Measurements from ENCODE around the gene LGI2. TPM values are rescaled to one million over a fixed set of nuclear protein-coding genes. Genes with fewer than 3 reads are reported as not detected.
"Not testable (repeated sequence)": the region's sequence is repeated elsewhere in the genome, so short reads cannot be mapped to it uniquely, and the experiment has no call there.

The LGI2 gene
- total RNA-seq, 2 donors from 2014 or later, result not detected

DNA sequence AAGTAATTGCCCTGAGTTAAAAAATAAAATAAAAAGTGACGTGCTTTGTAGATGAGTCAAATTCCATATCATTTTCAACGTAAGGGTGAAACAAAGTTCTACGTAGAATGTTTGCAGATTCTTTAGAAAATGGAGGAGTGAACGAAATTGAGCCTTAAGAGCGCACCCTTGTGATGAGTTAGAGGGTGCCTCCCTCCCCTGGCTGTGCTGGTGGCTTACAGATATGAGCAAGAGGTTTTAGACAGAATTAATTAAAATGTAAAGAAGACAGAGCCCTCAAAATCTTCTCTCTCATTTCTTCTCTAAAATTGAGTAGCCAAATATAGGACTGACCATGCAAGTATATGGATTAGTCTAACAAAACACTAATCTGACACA lies 30.2 kb upstream of the LGI2 start:
- H3K27me3 Mint-ChIP-seq, result peaks cover 29% of the 10 kb centered on the region
- H3K36me3 Mint-ChIP-seq (ENCODE audit: low read depth), result no peaks in the 10 kb centered on the region
- no peak overlapping the region for H3K27ac Mint-ChIP-seq
- H3K4me1 Mint-ChIP-seq, result no peaks in the 10 kb centered on the region
- ATAC-seq (replicated peaks), result no peak
- H3K9me3 Mint-ChIP-seq, result peaks cover 4% of the 10 kb centered on the region
- no peak overlapping the region for H3K4me3 Mint-ChIP-seq

DNA sequence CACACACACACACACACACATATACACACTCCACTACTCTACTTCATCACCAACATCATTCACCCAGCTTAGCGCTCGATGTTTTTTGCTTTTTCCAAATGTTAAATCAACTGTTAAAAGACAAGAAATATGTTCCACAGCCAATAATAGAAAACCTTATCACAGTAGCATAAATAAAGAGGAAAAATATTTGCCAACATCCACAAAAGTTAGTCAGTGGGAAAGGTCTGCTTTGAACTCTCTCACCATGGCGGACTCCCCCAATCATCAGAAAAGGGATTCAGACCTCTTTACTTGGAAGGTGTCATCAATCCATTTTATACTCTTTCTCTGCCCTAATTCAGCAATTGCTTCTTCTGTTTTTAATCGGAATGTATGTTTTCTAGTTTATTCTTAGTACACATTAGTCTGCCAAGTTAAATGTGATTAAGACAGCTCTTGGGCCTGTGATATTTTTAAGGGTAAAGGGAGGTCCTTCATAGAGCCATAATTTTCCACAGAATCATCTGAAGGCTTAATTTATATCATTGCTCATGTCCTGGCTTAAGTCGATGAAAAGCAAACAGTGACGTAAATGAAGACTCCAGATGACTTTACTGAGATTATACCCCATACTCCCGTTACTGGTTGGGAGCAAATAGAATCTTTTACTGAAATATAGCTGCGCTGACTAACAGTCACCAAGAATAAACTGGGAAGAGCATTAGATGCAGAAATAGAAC lies 29.7 kb upstream of the LGI2 start:
- H3K4me3 Mint-ChIP-seq, result no peak overlapping the region
- no peak overlapping the region for H3K27ac Mint-ChIP-seq
- H3K9me3 Mint-ChIP-seq, result peaks cover 4% of the 10 kb centered on the region
- H3K36me3 Mint-ChIP-seq (ENCODE audit: low read depth), result no peaks in the 10 kb centered on the region
- H3K27me3 Mint-ChIP-seq, result peaks cover 25% of the 10 kb centered on the region
- no peak for ATAC-seq (replicated peaks)
- H3K4me1 Mint-ChIP-seq, result no peaks in the 10 kb centered on the region

DNA sequence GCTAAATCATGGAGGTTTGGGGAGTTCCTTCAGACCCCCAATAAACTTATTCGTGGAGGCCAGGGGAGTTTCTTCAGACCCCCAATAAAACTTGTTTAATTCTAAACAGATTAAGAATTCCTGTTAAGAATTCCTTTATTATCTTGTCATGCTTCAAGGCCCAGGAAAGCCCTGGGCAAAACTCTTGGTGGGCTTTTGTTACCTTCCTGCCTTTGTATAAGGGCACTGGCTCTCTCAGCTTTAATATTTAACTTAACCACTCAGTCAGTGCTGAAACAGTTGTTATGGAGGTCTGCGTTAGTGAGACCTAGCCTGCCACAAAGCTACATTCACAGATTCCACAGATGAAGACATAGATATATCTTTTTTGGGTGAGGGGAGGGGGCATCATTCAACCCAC lies 29.0 kb upstream of the LGI2 start:
- Mint-ChIP-seq H3K9me3 (peaks cover 4% of the 10 kb centered on the region), H3K27me3 (peaks cover 27% of the 10 kb centered on the region), H3K4me1 (peaks cover 1% of the 10 kb centered on the region), H3K4me3 (no peak overlapping the region), H3K27ac (no peak overlapping the region), H3K36me3 (ENCODE audit: low read depth) (no peaks in the 10 kb centered on the region)
- ATAC-seq (replicated peaks), result no peak

DNA sequence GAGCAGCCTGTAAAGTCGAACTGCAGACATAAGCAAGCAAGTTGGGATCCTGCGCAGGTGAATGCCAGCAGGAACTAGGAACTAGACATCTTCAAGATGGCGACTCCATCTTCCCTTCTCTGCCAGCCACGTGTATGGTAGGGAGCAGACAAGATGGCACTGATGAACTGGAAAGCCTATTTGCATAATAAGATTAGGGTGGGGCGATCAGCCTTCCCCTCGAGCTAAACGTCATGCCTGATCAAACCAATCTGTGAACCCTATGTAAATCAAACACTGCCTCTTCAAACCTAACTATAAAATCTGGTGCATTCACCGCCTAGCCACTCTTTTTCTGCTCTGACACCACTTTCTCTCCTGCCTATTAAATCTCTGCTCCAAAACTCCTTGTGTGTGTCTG lies 28.1 kb upstream of the LGI2 start:
- no peaks in the 10 kb centered on the region for H3K36me3 Mint-ChIP-seq (ENCODE audit: low read depth)
- H3K4me1 Mint-ChIP-seq, result peaks cover 3% of the 10 kb centered on the region
- H3K4me3 Mint-ChIP-seq, result no peak overlapping the region
- no peak for ATAC-seq (replicated peaks)
- H3K27ac Mint-ChIP-seq, result no peak overlapping the region
- H3K9me3 Mint-ChIP-seq, result peaks cover 4% of the 10 kb centered on the region
- H3K27me3 Mint-ChIP-seq, result peaks cover 33% of the 10 kb centered on the region

DNA sequence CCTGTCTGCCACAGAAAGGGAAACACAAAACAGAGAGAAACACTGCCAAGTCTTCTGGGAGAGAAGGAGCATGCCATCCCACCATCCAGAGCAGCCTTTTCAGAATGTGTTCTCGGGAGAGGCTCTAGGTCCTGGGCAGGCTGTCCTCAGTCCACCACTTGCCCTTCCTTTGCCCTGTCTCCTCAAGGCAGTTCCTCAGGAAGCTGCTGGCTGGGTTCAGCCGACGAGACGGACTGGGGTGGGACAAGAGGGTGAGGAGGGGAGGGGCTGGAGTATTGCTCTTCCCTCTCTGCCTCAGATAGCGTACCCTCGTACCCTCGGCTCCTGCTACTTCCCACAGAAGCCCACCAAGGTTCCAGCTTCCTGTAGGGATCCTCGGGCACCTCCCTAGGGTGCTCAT lies 26.6 kb upstream of the LGI2 start:
- peaks cover 3% of the 10 kb centered on the region for H3K4me1 Mint-ChIP-seq
- no peak overlapping the region for H3K4me3 Mint-ChIP-seq
- no peak overlapping the region for H3K27ac Mint-ChIP-seq
- ATAC-seq (replicated peaks), result no peak
- no peaks in the 10 kb centered on the region for H3K36me3 Mint-ChIP-seq (ENCODE audit: low read depth)
- peaks cover 4% of the 10 kb centered on the region for H3K9me3 Mint-ChIP-seq
- peaks cover 25% of the 10 kb centered on the region for H3K27me3 Mint-ChIP-seq

DNA sequence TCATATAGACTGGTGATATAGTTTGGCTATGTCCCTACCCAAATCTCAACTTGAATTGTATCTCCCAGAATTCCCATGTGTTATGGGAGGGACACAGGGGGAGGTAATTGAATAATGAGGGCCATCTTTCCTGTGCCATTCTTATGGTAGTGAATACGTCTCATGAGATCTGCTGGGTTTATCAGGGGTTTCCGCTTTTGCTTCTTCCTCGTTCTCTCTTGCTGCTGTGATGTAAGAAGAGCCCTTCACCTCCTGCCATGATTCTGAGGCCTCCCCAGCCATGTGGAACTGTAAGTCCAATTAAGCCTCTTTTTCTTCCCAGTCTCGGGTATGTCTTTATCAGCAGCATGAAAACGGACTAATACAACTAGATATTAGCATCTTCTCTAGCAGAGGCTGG lies 21.3 kb upstream of the LGI2 start:
- not testable (repeated sequence) for H3K4me3 Mint-ChIP-seq; ATAC-seq (replicated peaks); H3K36me3 Mint-ChIP-seq (ENCODE audit: low read depth)

DNA sequence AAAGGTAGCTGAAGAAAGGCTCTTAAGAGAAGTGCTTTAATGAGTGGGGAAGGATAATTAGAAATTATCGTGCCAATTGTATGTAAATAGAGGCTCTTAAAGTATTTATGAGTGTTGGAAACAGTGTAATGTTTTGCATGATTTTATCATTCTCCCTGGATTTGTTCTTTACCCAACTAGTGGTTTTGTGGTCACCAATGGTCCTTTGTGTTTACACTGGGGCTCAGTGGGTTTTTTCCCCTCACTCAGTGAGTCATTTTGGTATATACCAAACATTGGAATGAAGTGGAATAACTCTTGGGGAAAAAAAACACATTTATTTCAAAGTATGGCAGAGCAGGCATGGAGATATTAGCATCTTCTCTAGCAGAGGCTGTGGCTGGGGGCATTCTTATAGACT lies 20.8 kb upstream of the LGI2 start:
- Mint-ChIP-seq H3K9me3 (no peaks in the 10 kb centered on the region), H3K4me3 (no peak overlapping the region), H3K4me1 (peaks cover 3% of the 10 kb centered on the region), H3K27me3 (peaks cover 26% of the 10 kb centered on the region), H3K36me3 (ENCODE audit: low read depth) (no peaks in the 10 kb centered on the region), H3K27ac (no peak overlapping the region)
- no peak for ATAC-seq (replicated peaks)

More for the DNA sequence above, 21.3 kb upstream of the LGI2 start:
- H3K27ac Mint-ChIP-seq, H3K4me1 Mint-ChIP-seq, H3K9me3 Mint-ChIP-seq: not testable (repeated sequence)
- peaks cover 26% of the 10 kb centered on the region for H3K27me3 Mint-ChIP-seq

DNA sequence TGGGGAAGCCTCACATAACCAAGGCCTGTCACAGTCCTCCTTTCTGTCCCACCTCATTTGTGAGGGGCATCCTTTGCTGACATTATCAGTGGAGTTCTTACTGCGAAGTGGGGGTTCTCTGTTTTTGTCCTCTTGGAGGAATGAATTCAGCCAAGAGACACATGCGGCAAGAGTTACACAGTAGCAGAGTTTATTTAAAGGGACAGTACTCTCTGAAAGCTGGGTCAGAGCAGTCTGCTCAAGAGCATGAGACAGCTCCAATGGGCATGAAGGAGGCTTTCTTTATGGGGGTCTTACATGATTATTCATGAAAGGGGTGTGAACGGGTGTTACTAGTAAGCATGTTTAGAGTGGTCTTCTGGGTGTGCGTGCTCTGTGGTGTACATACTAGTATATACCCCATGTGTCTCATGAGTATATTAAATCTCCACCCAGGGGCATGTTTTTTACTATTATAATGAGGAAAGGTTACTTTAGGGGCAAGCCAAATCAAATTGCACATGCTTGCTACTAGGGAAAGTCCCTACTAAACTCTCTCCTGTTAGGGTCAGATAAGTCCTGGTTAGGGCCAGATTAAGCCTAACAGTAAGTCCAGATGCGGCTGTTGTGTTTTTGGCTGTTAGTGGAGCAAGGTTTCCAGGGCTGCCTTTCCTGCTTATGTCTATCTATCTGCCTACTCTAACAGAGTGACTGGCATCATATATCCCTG lies 19.8 kb upstream of the LGI2 start:
- Mint-ChIP-seq H3K27me3 (peaks cover 27% of the 10 kb centered on the region), H3K4me1 (peaks cover 3% of the 10 kb centered on the region), H3K4me3 (no peak overlapping the region), H3K27ac (no peak overlapping the region), H3K9me3 (no peaks in the 10 kb centered on the region), H3K36me3 (ENCODE audit: low read depth) (no peaks in the 10 kb centered on the region)
- ATAC-seq (replicated peaks), result no peak

DNA sequence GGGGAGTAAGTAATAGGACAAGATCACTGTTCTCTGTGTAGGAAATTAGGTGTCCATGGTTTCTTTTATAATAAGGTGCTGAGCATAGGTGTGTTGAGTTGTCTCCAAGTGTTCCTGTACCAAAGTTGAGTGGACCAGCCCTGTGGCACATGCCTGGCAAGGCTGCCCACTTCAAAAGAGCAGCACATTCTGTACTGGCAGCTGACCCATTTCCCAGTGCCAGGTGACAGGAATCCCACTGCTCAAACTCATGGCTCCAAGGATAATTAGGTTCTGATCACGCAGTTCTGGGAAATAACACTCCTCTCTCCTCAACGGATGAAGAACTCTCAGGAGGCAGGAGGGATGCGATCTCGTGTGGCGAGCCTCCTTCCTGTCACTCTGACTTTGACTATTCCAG lies 12.8 kb upstream of the LGI2 start:
- ATAC-seq (replicated peaks), result no peak
- Mint-ChIP-seq H3K27ac (no peak overlapping the region), H3K4me1 (no peaks in the 10 kb centered on the region), H3K36me3 (ENCODE audit: low read depth) (no peaks in the 10 kb centered on the region), H3K9me3 (no peaks in the 10 kb centered on the region), H3K27me3 (peaks cover 26% of the 10 kb centered on the region), H3K4me3 (no peak overlapping the region)

DNA sequence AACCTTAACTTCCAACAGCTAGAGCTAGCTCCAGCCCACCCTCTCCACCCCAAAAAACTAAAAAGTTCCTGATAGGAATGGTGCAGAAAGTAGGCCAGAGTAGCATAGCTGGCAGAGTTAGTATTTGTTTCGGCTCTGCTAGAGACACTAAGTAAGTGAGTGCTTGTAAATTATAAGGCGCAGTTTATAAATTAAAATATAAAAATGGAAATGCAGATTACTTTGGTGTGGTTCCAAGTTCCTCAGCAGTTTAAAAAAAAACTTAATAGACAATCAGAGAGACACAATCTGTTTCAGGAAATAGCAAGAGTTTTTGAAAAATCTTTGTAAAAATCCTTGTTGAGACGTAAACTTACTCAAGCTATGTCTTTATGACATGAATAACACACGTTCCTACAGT lies 2.8 kb upstream of the LGI2 start:
- H3K36me3 Mint-ChIP-seq (ENCODE audit: low read depth), result no peaks in the 10 kb centered on the region
- H3K9me3 Mint-ChIP-seq, result peaks cover 10% of the 10 kb centered on the region
- H3K4me3 Mint-ChIP-seq, result no peak overlapping the region
- H3K27ac Mint-ChIP-seq, result no peak overlapping the region
- H3K27me3 Mint-ChIP-seq, result peaks cover 46% of the 10 kb centered on the region
- H3K4me1 Mint-ChIP-seq, result no peaks in the 10 kb centered on the region
- ATAC-seq (replicated peaks), result no peak

DNA sequence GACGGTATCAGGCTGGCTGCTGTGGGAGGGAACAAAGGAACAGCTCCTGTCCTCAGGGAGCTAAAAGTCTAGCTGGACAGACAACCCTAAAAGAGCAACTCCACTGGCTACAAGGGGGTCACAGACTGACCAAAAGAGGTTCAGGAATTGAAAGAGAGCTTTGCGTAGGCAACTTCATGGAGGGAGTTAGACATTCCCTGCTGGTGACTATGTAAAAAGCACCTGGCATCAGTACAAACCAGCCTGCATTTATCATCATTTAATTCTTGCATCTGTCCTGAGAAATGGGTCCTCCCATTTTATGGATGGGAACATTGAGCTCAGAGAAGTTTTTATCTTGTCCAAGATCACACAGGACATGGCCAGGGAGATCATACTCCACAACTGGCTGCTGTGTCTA lies 1.4 kb upstream of the LGI2 start:
- H3K27me3 Mint-ChIP-seq, result peaks cover 50% of the 10 kb centered on the region
- H3K4me1 Mint-ChIP-seq, result no peaks in the 10 kb centered on the region
- peaks cover 10% of the 10 kb centered on the region for H3K9me3 Mint-ChIP-seq
- H3K4me3 Mint-ChIP-seq, result no peak overlapping the region
- no peak overlapping the region for H3K27ac Mint-ChIP-seq
- ATAC-seq (replicated peaks), result no peak
- no peaks in the 10 kb centered on the region for H3K36me3 Mint-ChIP-seq (ENCODE audit: low read depth)

DNA sequence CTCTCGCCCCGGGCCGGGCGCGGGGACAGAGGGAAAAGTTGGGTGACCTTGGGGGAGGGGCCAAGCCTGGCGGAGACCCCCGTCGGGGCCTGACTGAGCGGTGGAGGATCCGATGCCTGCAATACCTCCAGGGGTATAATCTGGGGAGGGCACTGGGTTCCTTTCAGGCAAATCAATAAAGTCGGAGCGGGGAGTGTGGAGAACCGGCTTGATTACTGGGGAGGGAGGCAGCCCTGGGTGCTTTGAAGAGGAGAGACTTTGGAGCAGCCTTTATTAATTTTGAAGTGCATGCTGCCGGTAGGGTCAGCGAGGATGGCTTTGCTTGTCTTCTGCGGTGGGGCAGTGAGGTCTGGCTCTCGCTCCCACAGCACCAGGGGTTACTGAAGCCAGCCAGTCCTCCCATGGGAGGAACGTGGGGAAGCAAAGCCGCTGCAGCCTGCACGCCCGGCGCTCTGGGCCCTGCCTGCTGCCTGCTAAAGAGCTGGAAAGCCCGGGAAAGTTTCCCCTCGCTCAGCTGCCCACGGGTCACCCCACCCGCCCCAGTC lies 403 bp upstream of the LGI2 start:
- peaks cover 10% of the 10 kb centered on the region for H3K9me3 Mint-ChIP-seq
- no peak for ATAC-seq (replicated peaks)
- no peak overlapping the region for H3K27ac Mint-ChIP-seq
- H3K36me3 Mint-ChIP-seq (ENCODE audit: low read depth), result no peaks in the 10 kb centered on the region
- H3K4me1 Mint-ChIP-seq, result no peaks in the 10 kb centered on the region
- no peak overlapping the region for H3K4me3 Mint-ChIP-seq
- peaks cover 51% of the 10 kb centered on the region for H3K27me3 Mint-ChIP-seq

DNA sequence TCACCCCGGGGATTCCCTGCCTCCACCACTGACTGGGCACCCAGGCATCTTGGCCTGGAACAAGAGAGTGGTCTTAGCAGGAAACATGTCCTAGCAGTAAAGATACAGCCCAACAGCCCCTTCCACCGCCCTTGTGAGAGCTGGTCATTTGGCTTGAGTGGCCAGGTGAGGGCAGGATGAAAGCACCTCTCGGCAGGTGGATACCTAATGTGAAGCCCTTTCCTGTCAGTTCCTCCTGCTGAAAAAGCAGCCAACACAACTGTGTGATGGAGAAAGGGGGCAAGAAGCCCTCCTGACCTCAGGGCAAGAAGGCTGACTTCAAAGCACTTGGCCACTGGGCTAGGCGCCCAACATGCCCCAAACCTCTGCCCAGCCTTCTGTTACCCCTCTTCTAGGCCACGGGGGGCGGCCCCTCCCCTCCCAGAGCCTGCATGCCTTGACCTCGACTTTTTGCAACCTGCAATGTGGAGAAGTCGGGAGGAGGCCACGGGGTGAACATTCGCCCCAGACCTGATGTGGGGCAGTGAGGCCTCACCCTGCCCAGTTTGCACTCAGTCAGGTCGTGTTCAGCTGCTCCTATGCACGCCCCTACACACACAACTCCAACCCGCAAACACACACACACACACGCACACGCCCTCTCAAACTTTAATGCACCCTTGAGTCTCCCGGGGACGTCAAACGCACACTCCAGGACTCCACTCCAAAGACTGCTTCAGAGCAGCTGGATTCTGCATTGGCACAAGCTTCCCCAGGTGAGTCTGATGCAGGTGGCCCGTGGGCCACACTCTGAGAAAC lies 1.1 kb downstream of the LGI2 start:
- ATAC-seq (replicated peaks), result no peak
- H3K4me3 Mint-ChIP-seq, result no peak overlapping the region
- peaks cover 58% of the 10 kb centered on the region for H3K27me3 Mint-ChIP-seq
- no peak overlapping the region for H3K27ac Mint-ChIP-seq
- H3K4me1 Mint-ChIP-seq, result no peaks in the 10 kb centered on the region
- H3K9me3 Mint-ChIP-seq, result peaks cover 9% of the 10 kb centered on the region
- H3K36me3 Mint-ChIP-seq (ENCODE audit: low read depth), result no peaks in the 10 kb centered on the region

DNA sequence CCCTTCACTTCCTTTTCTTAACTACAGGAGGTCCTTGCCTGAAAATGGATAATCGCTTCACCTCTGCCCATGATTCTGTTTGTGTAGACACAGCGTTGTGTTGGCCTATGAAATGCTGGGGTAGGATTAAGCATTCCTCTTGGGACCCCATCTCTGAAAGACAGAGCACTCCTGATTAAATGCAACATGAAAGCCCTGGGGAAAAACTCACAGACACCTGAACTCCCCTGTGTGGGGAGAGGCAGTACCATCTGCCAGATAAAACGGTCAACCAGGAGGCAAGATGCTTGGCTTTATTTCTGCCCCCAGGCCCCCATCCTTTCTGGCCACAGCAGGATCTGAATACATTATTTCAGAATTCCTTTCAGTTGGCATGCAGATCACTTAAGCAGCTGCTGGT lies 1.9 kb downstream of the LGI2 start:
- Mint-ChIP-seq H3K36me3 (ENCODE audit: low read depth) (no peaks in the 10 kb centered on the region), H3K4me3 (no peak overlapping the region), H3K27me3 (peaks cover 53% of the 10 kb centered on the region), H3K9me3 (peaks cover 1% of the 10 kb centered on the region), H3K27ac (no peak overlapping the region), H3K4me1 (no peaks in the 10 kb centered on the region)
- no peak for ATAC-seq (replicated peaks)

DNA sequence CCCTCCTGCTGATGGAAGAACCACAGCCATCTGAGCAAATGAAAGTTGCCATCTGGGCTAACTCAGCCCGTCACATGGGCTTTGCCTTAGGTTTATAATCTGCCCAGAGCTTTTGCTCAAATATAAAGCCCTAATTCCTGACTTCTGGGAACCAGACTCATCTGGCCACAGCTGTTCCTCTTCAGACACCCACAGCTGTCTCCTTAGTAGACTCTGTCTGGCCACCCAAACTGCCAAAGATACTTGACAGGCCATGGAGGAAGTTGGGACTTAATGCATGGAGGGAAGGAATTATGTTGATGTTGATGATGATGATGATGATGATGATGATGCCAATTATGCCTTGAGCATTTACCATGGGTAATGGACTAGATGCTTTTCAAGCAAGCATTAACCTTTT lies 8.0 kb downstream of the LGI2 start:
- no peak overlapping the region for H3K4me3 Mint-ChIP-seq
- no peaks in the 10 kb centered on the region for H3K36me3 Mint-ChIP-seq (ENCODE audit: low read depth)
- H3K27me3 Mint-ChIP-seq, result peaks cover 35% of the 10 kb centered on the region
- H3K4me1 Mint-ChIP-seq, result no peaks in the 10 kb centered on the region
- no peak overlapping the region for H3K27ac Mint-ChIP-seq
- H3K9me3 Mint-ChIP-seq, result no peaks in the 10 kb centered on the region
- no peak for ATAC-seq (replicated peaks)

Data from activated T-helper 17 cell treated with anti-CD3 and anti-CD28 coated beads, Interleukin-2, amount 50 U/mL, for 72 hours (primary cell).